H1 (cell line): ENCODE measurements around the gene NUDCD2. TPM values are rescaled to one million over a fixed set of nuclear protein-coding genes. Genes with fewer than 3 reads are reported as not detected.

Experiments used
- CTCF ChIA-PET: fragments of 300-600 bp; sonication (Branson Sonifier 250); formaldehyde crosslinking; loops from one replicate; lab custom pipeline; 2021; ENCODE audit not compliant: partially characterized antibody; lab: Charles Lee
- POLR2A ChIA-PET: fragments of 300-600 bp; sonication (Branson Sonifier 250); formaldehyde crosslinking; loops from one replicate; lab custom pipeline; 2021; ENCODE audit warnings: inconsistent platforms; ENCODE audit not compliant: partially characterized antibody; lab: Charles Lee
- DNase-seq, 2 experiments: peaks; one replicate each; pipeline versions ENCODE4 v3.0.0 to v3.0.0-alpha.2; 2010 to 2022; ENCODE audit warnings: low spot score in 2 of 2, low read depth in 1 of 2, mixed read lengths in 1 of 2
- FAIRE-seq: peaks from 2 replicates; lab custom pipeline; 2011; peaks lifted over from hg19 to GRCh38; lab: Jason Lieb, UNC
- H2AFZ ChIP-seq: 2 replicates; pipeline ENCODE4 v1.8.1; 2012; ENCODE audit warnings: low read length, inconsistent platforms
- H2AK5ac ChIP-seq: 2 replicates; pipeline ENCODE4 v1.6.1; 2013; ENCODE audit warnings: low read depth, low read length
- H2BK120ac ChIP-seq: replicated peaks from 2 replicates; pipeline ENCODE3; 2013; ENCODE audit warnings: low read depth, low read length, inconsistent platforms
- H2BK12ac ChIP-seq: 2 replicates; pipeline ENCODE4 v1.6.1; 2013; ENCODE audit warnings: low read depth, low read length
- H2BK15ac ChIP-seq: 2 replicates; pipeline ENCODE4 v1.6.1; 2013; ENCODE audit warnings: low read length
- H2BK20ac ChIP-seq: 2 replicates; pipeline ENCODE4 v1.6.1; 2013; ENCODE audit warnings: low read length
- H2BK5ac ChIP-seq: 2 replicates; pipeline ENCODE4 v1.6.1; 2013; ENCODE audit warnings: low read depth, low read length
- H3K14ac ChIP-seq: 2 replicates; pipeline ENCODE4 v1.6.1; 2013; ENCODE audit warnings: inconsistent platforms; ENCODE audit not compliant: insufficient read length
- H3K18ac ChIP-seq: 2 replicates; pipeline ENCODE4 v1.6.1; 2013; ENCODE audit warnings: low read length; ENCODE audit errors: extremely low read depth
- H3K23ac ChIP-seq: 2 replicates; pipeline ENCODE4 v1.6.1; 2013; ENCODE audit warnings: inconsistent platforms; ENCODE audit not compliant: insufficient read length
- H3K23me2 ChIP-seq: 2 replicates; pipeline ENCODE4 v1.6.1; 2013; ENCODE audit warnings: low read depth, low read length
- H3K27ac ChIP-seq: 2 replicates; pipeline ENCODE4 v1.6.1; 2011; ENCODE audit warnings: low read depth, low read length, inconsistent platforms
- H3K27me3 ChIP-seq, 4 experiments: replicated peaks in 1 of 4; 1 replicate in 1 of 4; 2 replicates in 3 of 4; pipeline versions ENCODE4 v1.6.1 to v1.8.1; 2011 to 2013; ENCODE audit warnings: low read length in 3 of 4, mild to moderate bottlenecking in 3 of 4, inconsistent platforms in 2 of 4, mixed read lengths in 2 of 4, moderate library complexity in 1 of 4; ENCODE audit not compliant: control insufficient read depth in 3 of 4, insufficient read depth in 3 of 4; ENCODE audit errors: extremely low read depth in 1 of 4
- H3K36me3 ChIP-seq, 4 experiments: 2 replicates each; pipeline versions ENCODE4 v1.6.1 to v1.8.1; 2011 to 2013; ENCODE audit warnings: mild to moderate bottlenecking in 4 of 4, low read length in 3 of 4, moderate library complexity in 2 of 4, control low read depth in 1 of 4, inconsistent platforms in 1 of 4; ENCODE audit not compliant: insufficient read depth in 4 of 4, control insufficient read depth in 2 of 4
- H3K4ac ChIP-seq: replicated peaks from 2 replicates; pipeline ENCODE3; 2013; ENCODE audit warnings: low read length, low read depth, mixed read lengths, inconsistent platforms; ENCODE audit not compliant: insufficient read length
- H3K4me1 ChIP-seq, 4 experiments: replicated peaks in 1 of 4; 1 replicate in 1 of 4; 2 replicates in 3 of 4; pipeline versions ENCODE4 v1.6.1 to v1.8.1; 2011 to 2013; ENCODE audit warnings: low read length in 3 of 4, inconsistent platforms in 2 of 4, mixed read lengths in 1 of 4; ENCODE audit not compliant: insufficient read depth in 4 of 4, control insufficient read depth in 3 of 4
- H3K4me2 ChIP-seq, 2 experiments: 2 replicates each; pipeline versions ENCODE4 v1.6.1 to v1.8.1; 2011 to 2013; ENCODE audit warnings: low read depth in 2 of 2, low read length in 2 of 2, control low read depth in 1 of 2, inconsistent platforms in 1 of 2, mild to moderate bottlenecking in 1 of 2; ENCODE audit not compliant: insufficient read depth in 1 of 2
- H3K4me3 ChIP-seq, 4 experiments: fragments of 200-600, 300-600 bp in 1 of 4; sonication (generic), shearing (Covaris generic), sonication (Bioruptor Twin) in 1 of 4; 2 replicates each; pipeline versions ENCODE4 v1.5.1 to v1.8.1; 2011 to 2016; ENCODE audit warnings: low read length in 4 of 4, low read depth in 3 of 4, control low read depth in 2 of 4, inconsistent platforms in 2 of 4, mild to moderate bottlenecking in 2 of 4, mixed read lengths in 1 of 4, moderate library complexity in 1 of 4; ENCODE audit not compliant: insufficient read depth in 2 of 4; ENCODE audit errors: extremely low read depth in 1 of 4
- H3K56ac ChIP-seq: replicated peaks from 2 replicates; pipeline ENCODE3; 2013; ENCODE audit warnings: low read depth, mild to moderate bottlenecking, mixed read lengths, low read length, inconsistent platforms; ENCODE audit not compliant: insufficient read length
- H3K79me1 ChIP-seq: 2 replicates; pipeline ENCODE4 v1.6.1; 2013; ENCODE audit warnings: low read depth, low read length, control low read depth
- H3K79me2 ChIP-seq, 2 experiments: 2 replicates each; pipeline versions ENCODE4 v1.6.1 to v1.8.1; 2012 to 2013; ENCODE audit warnings: low read length in 2 of 2, mild to moderate bottlenecking in 2 of 2, inconsistent platforms in 1 of 2; ENCODE audit not compliant: insufficient read depth in 2 of 2, control insufficient read depth in 1 of 2
- H3K9ac ChIP-seq, 4 experiments: replicated peaks in 1 of 4; 1 replicate in 1 of 4; 2 replicates in 3 of 4; pipeline versions ENCODE4 v1.6.1 to v1.8.1; 2011 to 2013; ENCODE audit warnings: low read depth in 3 of 4, low read length in 3 of 4, control low read depth in 2 of 4, mild to moderate bottlenecking in 2 of 4, moderate library complexity in 2 of 4, inconsistent platforms in 1 of 4; ENCODE audit errors: extremely low read depth in 1 of 4
- H3K9me3 ChIP-seq, 2 experiments: 2 replicates each; pipeline versions ENCODE4 v1.6.1 to v1.8.1; 2012 to 2013; ENCODE audit warnings: mild to moderate bottlenecking in 2 of 2, moderate library complexity in 2 of 2, control low read depth in 1 of 2, inconsistent platforms in 1 of 2, low read depth in 1 of 2, low read length in 1 of 2, mixed read lengths in 1 of 2; ENCODE audit not compliant: insufficient read depth in 2 of 2
- H4K20me1 ChIP-seq, 2 experiments: replicated peaks in 1 of 2; 2 replicates each; pipeline versions ENCODE3 to v1.8.1; 2011 to 2013; ENCODE audit warnings: inconsistent platforms in 2 of 2, low read length in 2 of 2, mild to moderate bottlenecking in 1 of 2; ENCODE audit not compliant: insufficient read depth in 2 of 2, control insufficient read depth in 1 of 2
- H4K5ac ChIP-seq: 2 replicates; pipeline ENCODE4 v1.6.1; 2013; ENCODE audit warnings: low read length, low read depth, mixed read lengths, inconsistent platforms; ENCODE audit not compliant: insufficient read length
- H4K8ac ChIP-seq: 2 replicates; pipeline ENCODE4 v1.8.0; 2013; ENCODE audit warnings: mild to moderate bottlenecking, moderate library complexity, low read length, inconsistent platforms; ENCODE audit not compliant: insufficient read depth; ENCODE audit errors: extremely low read depth
- H4K91ac ChIP-seq: replicated peaks from 2 replicates; pipeline ENCODE3; 2013; ENCODE audit warnings: low read length, mixed read lengths, inconsistent platforms; ENCODE audit not compliant: insufficient read length
- BACH1 ChIP-seq: IDR thresholded peaks from 2 replicates; pipeline ENCODE4 v1.6.1; 2012; ENCODE audit warnings: low read length, improper control_type of control experiment
- EZH2 ChIP-seq: fragments of 200-600 bp; sonication (generic); IDR thresholded peaks from 2 replicates; pipeline ENCODE4 v1.7.1; 2012; ENCODE audit warnings: low read depth, mild to moderate bottlenecking, moderate library complexity, low read length, inconsistent platforms; ENCODE audit not compliant: severe bottlenecking
- POLR2A ChIP-seq, 2 experiments: IDR thresholded peaks; 1 replicate in 1 of 2; 2 replicates in 1 of 2; pipeline ENCODE4 v1.6.1; 2011; ENCODE audit warnings: low read depth in 2 of 2, low read length in 2 of 2, mild to moderate bottlenecking in 2 of 2; ENCODE audit errors: control extremely low read depth in 1 of 2
- POLR2AphosphoS5 ChIP-seq: IDR thresholded peaks from 2 replicates; pipeline ENCODE4 v1.6.1; 2011; ENCODE audit warnings: low read depth, low read length
- RBBP5 ChIP-seq: IDR thresholded peaks from 2 replicates; pipeline ENCODE4 v1.7.1; 2012; ENCODE audit warnings: low read depth, mild to moderate bottlenecking, inconsistent platforms, low read length, moderate library complexity, borderline replicate concordance
- SRF ChIP-seq: IDR thresholded peaks from 2 replicates; pipeline ENCODE4 v1.6.1; 2011; ENCODE audit warnings: mild to moderate bottlenecking, low read depth, low read length, moderate library complexity
- WGBS, 2 experiments: shearing (Covaris generic) in 1 of 2; methylation state at CpG; one replicate each; pipeline versions ENCODE4 v1.1.6 to v1.1.7; 2013 to 2015; ENCODE audit warnings: low lambda C conversion rate in 2 of 2, mixed read lengths in 2 of 2, inconsistent platforms in 1 of 2, low coverage in 1 of 2, missing lambda C conversion rate in 1 of 2; ENCODE audit not compliant: insufficient replicate concordance in 2 of 2, insufficient coverage in 1 of 2, insufficient read length in 1 of 2; ENCODE audit errors: extremely low coverage in 1 of 2, missing lambda C conversion rate in 1 of 2; 5-methylcytosine and 5-hydroxymethylcytosine counted together
- polyA plus RNA-seq, 7 experiments: library from polyadenylated mRNA; depleted of rRNA in 3 of 7; stranded (reverse) in 5 of 7; unstranded in 2 of 7; fragments of >200 nt in 5 of 7; fragments of 200-250 nt in 2 of 7; gene quantifications; 1 replicate in 5 of 7; 2 replicates in 1 of 7; 4 replicates in 1 of 7; pipeline versions ENCODE4 v1.2.1 to v1.2.3, GENCODE V29; 2011 to 2013; ENCODE audit warnings: missing spikeins in 2 of 7, mixed read lengths in 2 of 7
- total RNA-seq: library from RNA; stranded (reverse); fragmentation: NEBNext Ultra II Directional; extraction: Animal tissue kit (Norgen Biotek cat#: 25700); gene quantifications from 2 replicates; pipeline ENCODE4 v1.2.1, GENCODE V29; 2021

The NUDCD2 gene
- total and polyA plus RNA-seq, 2 of the 8 experiments (the other 6 are each of a cell fraction or from before 2014, with no cell fraction given) = 12.2 to 59.5 TPM

GRCh38 chr5:163444526-163444925 is 15.4 kb downstream of the NUDCD2 start:
- Histone ChIP-seq H3K4me3 (no peak overlapping the region), H2AFZ (no peak overlapping the region), H3K23me2 (no peaks in the 10 kb centered on the region), H3K79me1 (no peaks in the 10 kb centered on the region), H4K5ac (no peak overlapping the region), H3K27me3 (no peaks in the 10 kb centered on the region), H3K4me1 (peaks cover 0 to 1% (median 0%) of the 10 kb centered on the region in 4 experiments; a peak in 2 of 7 replicates), H3K4ac (no peak overlapping the region), H3K36me3 (peaks cover 12 to 99% (median 65%) of the 10 kb centered on the region in 4 experiments), H3K18ac (no peak overlapping the region), H4K91ac (no peak overlapping the region), H2BK12ac (no peak overlapping the region), H3K4me2 (no peak overlapping the region), H4K8ac (no peak overlapping the region), H3K9me3 (no peaks in the 10 kb centered on the region), H3K14ac (no peak overlapping the region), H2BK120ac (no peak overlapping the region), H3K23ac (no peak overlapping the region), H4K20me1 (peaks cover 3 to 8% of the 10 kb centered on the region in 2 experiments), H2BK5ac (no peak overlapping the region), H3K79me2 (peaks cover 6 to 30% of the 10 kb centered on the region in 2 experiments; a peak in 3 of 4 replicates), H3K27ac (no peak overlapping the region), H2BK15ac (no peak overlapping the region), H3K9ac (no peak overlapping the region), H2BK20ac (no peak overlapping the region), H2AK5ac (no peak overlapping the region), H3K56ac (no peak overlapping the region)
- ChIA-PET CTCF (no interaction called here), POLR2A (interaction anchor here (9.0 kb wide), 1 partner anchor 14 kb away, joined by 189 read pairs; the partner anchor contains the start of genes HMMR and NUDCD2)
- TF ChIP-seq POLR2A (IDR thresholded peaks at IDR 0.05; ENCODE audit: control extremely low read depth in 1 of 2, low read depth in 2 of 2, low read length in 2 of 2) (peak in 1 of 2 experiments; percentile 53; a peak in 2 of 3 replicates), POLR2AphosphoS5 (peak; percentile 52; the same call in 1 of the 2 replicates), EZH2 (no peak), BACH1 (no peak), RBBP5 (no peak), SRF (no peak)
- FAIRE-seq = no peak
- no peak for DNase-seq
- 94% methylated on average over 1 of the region's 1 CpG; no CpG with 5 or more reads in 1 of the 2 experiments for WGBS, 2 experiments
